IPS-NIHi11 (cell line): Measurements from ENCODE around the gene CCT7.
"Not testable (repeated sequence)": the region's sequence is repeated elsewhere in the genome, so short reads cannot be mapped to it uniquely, and the experiment has no call there.

Experiments used
- DNase-seq: peaks from one replicate; pipeline ENCODE4 v3.0.0; 2012; ENCODE audit warnings: mixed read lengths, low spot score

The CCT7 gene

GRCh38 chr2:73255007-73255644, 21.0 kb downstream of the CCT7 start:
- no peak for DNase-seq

- no peak for DNase-seq
Observed at GRCh38 chr2:73255907-73256617, 22.0 kb downstream of the CCT7 start.

GRCh38 chr2:73256618-73256922, 22.5 kb downstream of the CCT7 start:
- DNase-seq = no peak

- no peak for DNase-seq
Observed at GRCh38 chr2:73257021-73257420, 22.9 kb downstream of the CCT7 start.

- DNase-seq = no peak
Observed at GRCh38 chr2:73257425-73258125, 23.5 kb downstream of the CCT7 start.

- no peak for DNase-seq
Observed at GRCh38 chr2:73258186-73258912, 24.2 kb downstream of the CCT7 start.

GRCh38 chr2:73258913-73259215, 24.8 kb downstream of the CCT7 start:
- DNase-seq = no peak

- no peak for DNase-seq
Observed at GRCh38 chr2:73259276-73259675, 25.2 kb downstream of the CCT7 start.

- no peak for DNase-seq
Observed at GRCh38 chr2:73259704-73260337, 25.7 kb downstream of the CCT7 start.

- DNase-seq = peak; percentile 87
Observed at GRCh38 chr2:73260338-73260984, 26.4 kb downstream of the CCT7 start.

- DNase-seq = no peak
Observed at GRCh38 chr2:73262108-73262651, 28.1 kb downstream of the CCT7 start.

GRCh38 chr2:73262691-73263429, 28.8 kb downstream of the CCT7 start:
- not testable (repeated sequence) for DNase-seq

- no peak for DNase-seq
Observed at GRCh38 chr2:73263540-73264331, 29.6 kb downstream of the CCT7 start.

GRCh38 chr2:73264332-73264606, 30.2 kb downstream of the CCT7 start:
- no peak for DNase-seq

- no peak for DNase-seq
Observed at GRCh38 chr2:73264783-73265182, 30.7 kb downstream of the CCT7 start.

- no peak for DNase-seq
Observed at GRCh38 chr2:73265298-73266060, 31.4 kb downstream of the CCT7 start.

- no peak for DNase-seq
Observed at GRCh38 chr2:73266061-73266901, 32.2 kb downstream of the CCT7 start.

- no peak for DNase-seq
Observed at GRCh38 chr2:73267008-73267407, 32.9 kb downstream of the CCT7 start.
